ENCODE measurements around the gene RTN4RL1.

- TF ChIP-seq POLR2A (IDR thresholded peaks at IDR 0.05) (no peak), CTCF (IDR thresholded peaks at IDR 0.05) (no peak), POLR2AphosphoS5 (IDR thresholded peaks at IDR 0.05) (peak in 1 of 3 donors; percentile 9), EP300 (IDR thresholded peaks at IDR 0.05) (no peak)
Measured at GRCh38 chr17:1997289-1997926, 27.7 kb downstream of the RTN4RL1 start.

Measured in suprapubic skin (tissue), 4 donors.